GM19463 (cell line): ENCODE measurements around the gene DLEC1.
"Not testable (repeated sequence)": the region's sequence is repeated elsewhere in the genome, so short reads cannot be mapped to it uniquely, and the experiment has no call there.

Experiments used
- ATAC-seq: cut with Tn5 transposase; IDR thresholded peaks from one replicate; pipeline ENCODE4 v1.9.1; 2021; ENCODE audit warnings: mild to moderate bottlenecking, moderate library complexity; ENCODE audit not compliant: unreplicated experiment

Gene DLEC1

DNA sequence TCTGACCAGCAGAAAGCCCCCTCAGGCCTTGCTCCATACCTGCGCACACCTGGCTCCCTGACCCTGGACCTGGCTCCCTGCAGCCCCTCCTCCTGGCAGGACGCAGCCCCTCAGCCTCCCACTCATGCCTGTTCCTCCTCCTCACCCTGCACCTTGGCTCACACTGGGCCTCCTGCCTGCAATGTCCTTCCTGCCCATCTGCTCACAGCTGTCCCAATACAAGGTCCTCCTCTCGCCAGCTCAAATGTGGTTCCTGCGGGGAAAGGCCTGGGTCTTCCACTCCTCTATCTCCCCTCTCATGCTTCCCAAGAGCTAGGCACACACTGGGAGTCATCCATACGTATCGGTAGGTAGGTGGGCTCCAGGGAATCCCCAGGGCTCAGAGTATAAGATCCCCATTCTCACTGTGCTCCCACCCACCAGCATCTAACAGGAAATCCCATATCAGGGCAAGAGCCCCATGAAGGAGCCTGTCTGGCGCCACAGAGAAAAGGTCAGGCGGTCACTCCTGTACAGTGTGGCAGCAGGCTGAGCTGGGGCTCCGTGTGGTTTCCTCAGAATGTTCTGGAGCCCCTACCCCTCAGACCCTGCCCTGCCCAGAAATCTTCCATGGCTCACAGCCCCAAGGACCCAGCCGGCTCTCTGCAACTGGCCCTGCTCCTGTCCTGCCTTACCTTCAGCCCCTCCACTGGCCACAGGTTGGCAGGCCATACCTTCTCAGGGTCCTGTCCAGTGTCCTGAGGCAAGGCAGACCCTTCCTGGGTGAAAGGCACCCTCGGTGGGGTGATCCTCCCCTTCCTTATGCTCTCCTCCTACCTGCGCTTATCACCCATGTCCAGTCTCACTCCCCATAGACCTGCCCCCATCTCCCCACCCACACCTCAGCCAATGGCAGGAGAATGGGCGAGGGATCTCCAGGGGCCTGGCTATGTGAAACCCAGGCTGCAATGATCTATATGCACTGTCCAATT lies 20.4 kb upstream of the DLEC1 start:
- ATAC-seq = no peak

DNA sequence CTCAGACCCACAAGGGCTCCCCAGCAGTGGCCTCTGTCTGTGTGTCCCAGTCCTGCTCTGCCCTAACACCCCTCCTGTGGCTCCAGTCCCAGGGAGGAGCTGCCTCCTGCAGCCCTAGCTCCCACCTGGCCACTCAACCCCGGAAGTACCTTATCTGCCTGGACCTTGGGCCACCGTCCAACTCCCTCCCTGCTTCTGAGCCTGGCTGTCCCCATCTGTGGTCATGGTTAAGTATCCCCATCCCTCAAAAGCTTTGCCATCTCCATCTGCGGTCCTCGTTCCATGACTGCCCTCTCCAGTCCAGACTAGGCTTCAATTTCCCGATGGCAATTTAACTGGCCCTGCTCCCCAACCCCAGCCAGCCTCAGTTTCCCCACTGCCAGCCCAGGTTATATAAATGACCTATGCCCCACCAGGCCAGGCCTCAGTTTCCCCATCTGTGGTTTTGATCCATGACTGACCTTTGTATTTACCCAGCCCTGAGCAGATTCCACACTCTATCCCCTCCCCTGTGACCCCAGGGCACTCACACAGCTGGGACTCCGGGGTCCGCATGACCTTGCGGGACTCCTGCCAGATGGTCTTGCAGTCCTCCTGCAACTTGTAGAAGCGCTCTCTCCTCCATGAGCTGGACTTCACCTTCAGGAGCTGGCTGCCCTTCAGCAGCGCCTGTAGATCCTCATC lies 19.2 kb upstream of the DLEC1 start:
- no peak for ATAC-seq

DNA sequence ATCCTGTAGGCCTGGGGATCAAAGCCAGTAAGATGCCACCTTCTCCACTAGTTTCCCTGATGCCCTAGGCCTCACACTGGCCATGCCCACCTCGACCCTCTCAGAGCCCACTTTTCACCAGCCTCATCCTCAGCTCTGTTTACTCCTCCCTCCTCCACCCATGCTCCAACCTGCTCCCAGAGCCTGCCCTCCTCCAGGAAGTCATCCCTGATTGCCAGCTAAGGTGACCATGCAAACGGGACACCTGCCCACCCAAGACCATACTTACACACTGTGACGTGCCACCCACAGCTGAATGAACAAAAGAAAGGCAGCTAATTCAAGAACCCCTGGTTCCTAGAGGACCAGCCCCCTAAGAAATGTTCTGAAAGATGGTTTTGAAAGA lies 18.7 kb upstream of the DLEC1 start:
- ATAC-seq = no peak

DNA sequence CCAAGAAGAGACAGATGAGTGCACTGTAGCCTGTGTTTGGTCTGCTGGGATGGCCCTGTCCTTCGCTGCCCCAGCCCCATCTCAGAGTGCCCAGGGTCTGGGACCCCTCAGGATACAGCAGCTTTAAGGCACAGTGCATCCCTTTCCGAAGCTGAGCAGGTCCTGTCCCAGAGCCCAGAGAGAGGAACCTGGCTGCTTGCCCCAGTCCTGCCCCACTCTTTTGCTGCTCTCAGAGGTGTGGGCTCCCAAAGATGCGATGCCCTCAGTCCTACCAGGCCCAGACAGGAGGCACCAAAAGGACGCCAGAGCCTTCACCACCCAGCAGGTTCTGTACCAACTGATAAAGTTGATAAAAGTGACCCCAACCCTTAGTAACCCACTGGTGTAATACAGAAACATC lies 17.8 kb upstream of the DLEC1 start:
- no peak for ATAC-seq

DNA sequence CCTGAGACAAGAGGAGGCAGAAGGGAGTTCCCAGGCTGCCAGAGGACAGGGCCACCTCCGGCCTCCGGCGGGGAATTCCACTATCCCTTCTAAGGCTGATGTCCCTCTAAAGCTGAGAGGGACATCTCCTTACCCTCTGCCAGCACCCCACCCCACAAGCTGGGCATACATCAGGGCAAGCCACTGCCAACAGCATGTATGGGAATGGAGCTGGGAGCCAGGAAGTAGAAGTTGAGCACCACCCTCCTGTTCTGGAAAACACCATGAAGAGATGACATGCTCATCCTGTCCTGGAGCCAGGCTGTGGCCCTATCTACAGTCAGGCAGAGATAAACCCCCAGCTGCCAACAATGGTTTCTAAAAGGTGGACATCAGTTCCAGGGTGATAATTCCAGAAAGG lies 16.7 kb upstream of the DLEC1 start:
- no peak for ATAC-seq

DNA sequence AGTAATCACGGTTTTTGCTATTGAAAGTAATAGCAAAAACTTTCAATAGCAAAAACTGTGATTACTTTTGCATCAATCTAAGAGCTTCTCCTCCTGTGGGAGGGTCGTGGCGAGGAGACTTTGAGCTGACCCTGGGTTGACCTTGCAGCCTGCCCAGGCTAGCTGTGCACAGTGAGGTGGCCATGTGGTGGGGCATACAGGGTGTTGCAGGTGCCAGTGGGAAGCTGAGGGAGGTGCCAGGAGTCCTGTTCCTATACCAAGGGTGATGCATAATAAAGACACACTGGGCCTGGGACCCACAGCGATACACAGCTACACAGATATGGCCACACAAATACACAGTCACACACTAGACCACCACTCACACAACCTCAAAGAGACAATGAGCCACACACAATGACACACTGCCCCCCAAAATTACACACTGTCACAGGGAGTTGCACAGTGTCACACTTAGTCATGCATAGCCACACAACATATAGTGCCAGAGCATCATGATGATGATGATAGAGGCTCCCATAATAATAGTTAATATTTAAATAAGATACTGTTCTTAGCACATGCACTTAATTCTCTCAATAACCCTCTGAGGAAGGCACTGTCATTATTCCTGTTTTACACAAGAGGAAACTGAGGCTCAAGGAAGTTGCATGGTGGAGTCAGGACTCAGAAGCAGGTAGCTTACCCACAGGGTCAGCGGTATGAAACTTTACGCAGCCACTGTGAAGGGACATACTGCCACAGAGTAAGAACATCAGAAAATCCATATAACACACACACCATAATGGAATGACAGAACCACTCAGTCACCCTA lies 15.9 kb upstream of the DLEC1 start:
- no peak for ATAC-seq

DNA sequence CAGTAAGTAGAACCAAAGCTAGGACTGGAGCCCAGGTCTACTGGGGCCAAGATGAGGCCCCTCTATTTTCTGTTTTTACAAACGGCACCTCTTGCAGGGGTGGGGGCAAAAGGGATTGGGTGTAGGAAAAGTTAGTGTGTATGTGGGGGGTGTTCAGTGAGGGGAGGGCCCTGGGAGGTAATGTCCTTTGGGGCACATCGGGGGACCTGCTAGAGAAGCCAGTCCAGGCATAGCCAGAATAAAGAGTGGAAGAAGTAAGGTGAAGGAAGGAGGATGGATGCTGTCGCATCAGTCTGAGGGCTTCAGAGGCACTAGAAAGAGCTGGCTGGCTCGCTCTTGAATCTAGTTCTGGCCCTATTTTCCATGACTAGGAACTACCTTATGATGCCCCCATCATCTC lies 12.2 kb upstream of the DLEC1 start:
- no peak for ATAC-seq

DNA sequence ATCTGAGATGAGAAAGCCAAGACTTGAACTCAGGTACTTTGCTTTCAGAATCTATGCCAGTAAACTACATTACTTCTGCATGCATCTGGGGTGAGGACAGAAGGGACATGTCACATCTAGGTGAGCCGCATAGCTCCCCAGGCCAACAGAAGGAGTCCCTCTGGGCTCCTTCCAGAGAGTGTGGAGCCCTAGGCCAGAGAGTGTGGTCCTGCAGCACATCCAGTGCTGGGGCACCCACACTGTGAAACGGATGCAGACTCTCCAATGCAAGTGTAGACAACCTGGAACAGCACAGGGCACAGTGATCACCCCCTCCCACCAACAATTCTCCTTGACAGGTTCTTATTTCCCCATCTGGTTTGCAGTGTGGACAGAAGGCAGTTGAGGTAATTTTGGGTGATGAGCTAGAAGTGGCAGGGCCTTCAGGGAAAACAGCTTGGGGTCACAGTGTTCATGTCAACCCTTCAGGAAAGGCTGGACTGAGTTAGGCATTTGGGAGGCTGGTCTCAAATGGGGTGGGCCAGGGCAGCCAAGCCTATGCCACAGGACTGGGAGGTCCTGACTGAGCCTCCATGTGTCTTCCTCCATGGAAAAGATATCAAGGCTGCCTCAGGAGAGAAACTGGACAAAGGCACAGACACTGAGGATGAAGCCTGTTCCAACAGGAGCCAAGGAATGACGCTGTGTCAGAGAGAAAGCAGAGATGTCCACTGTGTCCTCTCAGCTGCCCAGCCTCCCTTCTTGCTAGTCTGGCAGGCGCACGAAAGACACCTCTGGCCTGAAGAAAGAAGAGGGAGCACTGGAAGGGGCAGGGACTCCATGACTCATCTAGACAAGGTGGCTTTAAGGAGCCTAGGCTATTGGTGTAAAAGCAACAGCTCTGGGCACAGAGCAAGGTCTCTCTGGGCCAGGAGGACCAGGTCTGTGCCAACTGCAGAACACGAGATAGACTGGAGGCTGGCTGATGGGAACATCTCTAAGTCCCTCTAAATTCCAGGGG lies 11.2 kb upstream of the DLEC1 start:
- ATAC-seq = no peak

DNA sequence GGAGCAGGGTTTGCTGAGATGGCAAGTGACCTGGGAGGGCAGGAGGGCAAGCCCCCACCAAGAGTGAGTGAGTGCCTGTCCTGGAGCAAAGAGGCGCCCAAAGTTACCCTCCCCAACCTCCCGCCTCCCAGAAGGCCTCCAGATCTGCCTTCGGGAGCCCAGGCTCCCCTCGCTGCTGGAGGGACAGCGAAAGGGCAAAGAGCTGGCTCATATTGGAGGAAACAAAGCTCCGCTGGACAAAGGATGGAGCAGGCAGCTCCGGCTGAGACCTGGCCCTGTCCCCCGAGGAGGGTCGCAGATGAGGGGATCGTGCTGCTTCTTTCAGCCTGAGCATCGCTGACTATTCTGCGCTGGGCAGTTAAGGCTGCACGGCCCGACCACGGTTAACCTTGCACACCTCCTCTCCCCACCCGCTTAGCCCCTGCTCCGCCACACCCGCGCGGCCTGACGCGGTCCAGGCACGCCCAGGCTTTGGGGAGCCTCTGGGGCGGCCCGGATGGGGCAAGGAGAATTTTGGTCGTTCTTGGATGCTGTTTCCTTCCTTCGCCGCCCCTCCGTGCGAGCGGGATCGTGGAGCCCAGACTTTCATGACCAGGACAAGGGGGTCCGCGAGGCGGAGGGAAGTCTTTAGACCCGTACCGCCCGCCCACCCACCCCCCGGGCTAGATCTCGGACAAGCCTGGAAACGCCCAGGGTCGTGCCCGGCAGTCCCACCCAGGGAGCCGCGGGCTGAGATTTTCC lies 10.2 kb upstream of the DLEC1 start:
- ATAC-seq = no peak

DNA sequence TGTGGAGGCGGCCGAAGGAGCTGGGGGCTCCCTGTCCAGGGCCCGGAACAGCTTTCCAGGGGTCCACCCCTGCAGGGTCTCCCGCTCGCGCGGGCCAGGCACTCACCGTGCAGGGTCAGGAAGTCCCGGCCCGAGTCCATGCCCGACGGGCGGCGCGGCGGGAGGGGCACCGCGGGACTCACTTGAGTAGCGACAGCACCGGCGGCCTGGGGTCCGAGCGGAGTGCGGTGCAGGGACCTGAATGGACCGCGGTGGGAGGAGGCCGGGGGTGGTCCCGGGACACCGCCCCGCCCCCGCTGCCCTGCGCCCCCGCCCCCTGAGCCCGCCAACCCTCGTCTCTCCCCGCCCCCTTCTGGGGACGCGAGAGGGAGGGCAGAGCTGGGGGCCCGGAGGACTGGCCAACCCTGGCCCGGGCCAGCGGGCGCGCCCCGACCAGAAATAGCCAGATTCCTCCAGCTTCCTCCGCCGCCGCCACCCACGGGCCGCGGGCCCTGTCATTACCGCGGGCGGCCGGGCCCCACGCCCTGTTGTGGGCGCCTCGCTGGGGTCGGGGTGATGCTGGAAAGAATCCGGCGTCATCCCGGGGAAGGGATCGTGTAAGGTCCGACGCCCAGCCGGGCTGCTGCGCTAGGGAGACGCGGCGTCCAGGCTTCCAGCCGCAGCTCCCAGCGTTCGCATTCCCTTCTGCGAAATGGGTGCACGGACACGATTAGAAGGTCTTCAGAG lies 9.4 kb upstream of the DLEC1 start, which contains the start of gene PLCD1:
PLCD1 (minus strand) TSS at position 243 of the 726 bp plus-strand sequence; CDS start at position 140, 103 bp downstream.
- ATAC-seq = no peak

DNA sequence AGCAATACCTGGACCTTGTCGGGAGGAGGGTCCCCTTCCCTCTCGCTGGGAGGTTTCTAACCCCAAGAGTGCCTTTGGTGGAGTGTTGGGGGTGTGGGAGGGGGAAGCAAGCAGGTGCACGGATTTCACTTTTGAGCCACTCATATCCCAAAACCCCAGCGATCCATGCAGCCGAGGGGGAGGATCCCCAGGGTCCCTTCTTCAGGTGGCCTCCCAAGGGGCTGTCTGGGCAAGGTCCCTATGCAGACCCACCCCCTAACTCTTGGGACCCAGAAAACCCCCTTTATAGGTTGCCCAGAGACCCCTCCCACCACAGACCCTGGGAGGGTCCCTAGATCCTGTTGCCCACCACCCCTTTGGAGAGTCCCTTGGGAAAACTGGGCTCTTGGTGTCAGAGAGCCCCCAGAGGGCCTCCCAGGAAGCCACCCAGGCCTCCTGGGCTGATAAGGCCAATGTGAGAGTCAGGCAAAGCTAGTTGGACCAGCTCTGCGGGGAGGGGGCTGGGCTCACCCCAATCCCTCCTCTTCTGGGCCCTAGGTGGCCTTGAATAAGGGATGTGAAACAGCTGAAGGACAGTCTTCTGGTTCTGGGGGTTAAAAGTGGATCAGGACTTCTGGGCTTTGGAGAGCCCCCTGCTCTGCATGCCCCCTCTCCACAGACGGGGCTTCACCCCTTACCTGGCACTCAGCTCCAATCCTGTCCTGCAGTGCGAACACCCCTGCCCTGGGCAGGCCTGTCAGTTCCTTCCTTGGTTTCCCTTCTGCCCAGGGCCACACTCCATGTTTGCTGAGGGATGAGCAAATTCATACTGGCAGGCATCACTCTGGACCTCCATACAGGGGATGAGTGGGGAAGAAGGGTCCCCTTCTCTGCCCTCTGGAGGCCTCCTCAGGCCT lies 8.6 kb upstream of the DLEC1 start:
- no peak for ATAC-seq

DNA sequence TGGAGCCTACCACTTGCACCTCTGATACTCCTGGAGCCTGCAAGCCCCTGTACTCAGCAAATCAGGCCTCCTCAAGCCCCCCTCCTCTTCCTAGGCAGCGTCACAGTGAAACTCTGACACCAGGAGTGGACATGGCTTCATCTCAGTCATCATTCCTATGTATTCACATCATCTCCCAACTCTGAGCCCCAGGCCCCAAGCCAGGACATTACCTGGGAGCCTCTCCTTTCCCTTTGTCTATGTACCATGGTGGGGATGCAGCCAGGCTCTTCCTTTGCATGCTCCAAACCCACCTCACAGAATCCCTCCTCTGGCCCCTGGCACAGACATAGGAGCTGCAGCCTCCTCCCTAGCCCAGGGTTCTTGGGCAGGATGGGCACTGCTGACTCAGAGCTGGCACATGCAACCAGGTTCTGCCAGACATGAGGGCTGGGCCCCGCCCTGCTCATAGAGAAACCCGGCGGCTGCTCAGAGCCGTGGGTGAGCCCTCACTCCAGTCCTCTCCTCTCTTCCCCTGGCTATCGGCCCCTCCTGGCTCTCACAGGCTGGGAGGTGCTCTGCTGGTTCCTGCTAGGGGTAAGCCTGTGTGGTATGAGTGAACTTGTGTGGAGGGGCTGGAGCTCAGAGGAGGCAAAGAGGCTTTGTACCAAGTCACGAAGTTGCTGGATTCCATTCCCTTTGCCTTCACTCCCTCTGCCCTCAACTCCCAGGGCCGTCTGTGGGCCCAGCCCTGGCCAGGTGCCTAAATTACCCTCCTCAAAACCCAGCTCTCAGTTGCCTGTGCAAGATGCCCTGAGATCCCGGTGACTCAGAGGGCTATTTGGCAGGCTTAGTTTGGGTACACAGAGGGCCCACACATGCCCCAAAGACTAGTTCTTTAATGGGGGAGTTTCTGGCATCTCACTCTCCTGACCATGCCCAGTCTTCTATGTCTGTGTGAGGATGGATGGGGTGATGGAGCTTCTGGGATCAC lies 7.7 kb upstream of the DLEC1 start:
- no peak for ATAC-seq

DNA sequence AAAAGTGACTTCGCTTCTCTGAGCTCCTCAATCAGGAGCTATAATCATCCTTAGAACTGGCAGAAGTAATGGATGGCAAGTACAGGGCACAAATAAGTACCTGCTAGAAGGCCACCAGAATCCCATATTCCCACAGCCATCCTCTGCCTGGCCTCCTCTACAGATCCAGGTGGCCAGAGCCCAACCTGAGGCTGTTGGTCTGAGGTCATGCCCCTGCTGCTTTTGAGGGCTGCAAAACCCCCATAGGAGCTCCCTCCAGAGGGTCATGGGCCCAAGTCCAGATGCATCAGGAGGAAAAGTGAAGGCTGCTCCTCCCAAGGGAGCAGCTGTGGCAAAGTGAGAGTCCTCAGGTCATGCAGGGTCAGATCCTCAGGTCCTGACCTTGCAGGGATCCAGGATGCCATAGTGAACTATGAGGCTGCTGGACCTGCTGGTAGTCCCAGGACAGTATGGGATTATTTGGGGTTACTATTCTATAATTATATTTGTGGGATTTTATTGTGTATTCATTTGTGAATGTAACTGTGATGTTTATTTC lies 6.6 kb upstream of the DLEC1 start:
- ATAC-seq = no peak

DNA sequence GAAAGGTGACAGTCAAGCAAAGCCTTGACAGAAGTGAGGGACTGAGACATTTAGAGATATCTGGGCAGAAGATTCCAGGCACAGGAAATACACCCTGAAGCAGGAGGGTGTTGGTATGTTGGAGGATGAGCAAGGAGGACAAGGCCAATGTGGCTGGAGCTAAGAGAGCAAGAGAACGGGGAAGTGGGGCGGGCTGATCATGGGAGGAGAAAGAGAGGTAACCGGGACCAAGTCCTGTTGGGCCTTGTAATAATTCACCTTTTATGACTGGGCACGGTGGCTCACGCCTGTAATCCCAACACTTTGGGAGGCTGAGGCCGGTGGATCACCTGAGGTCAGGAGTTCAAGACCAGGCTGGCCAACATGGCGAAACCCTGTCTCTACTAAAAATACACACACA lies 5.4 kb upstream of the DLEC1 start:
- ATAC-seq = not testable (repeated sequence)

DNA sequence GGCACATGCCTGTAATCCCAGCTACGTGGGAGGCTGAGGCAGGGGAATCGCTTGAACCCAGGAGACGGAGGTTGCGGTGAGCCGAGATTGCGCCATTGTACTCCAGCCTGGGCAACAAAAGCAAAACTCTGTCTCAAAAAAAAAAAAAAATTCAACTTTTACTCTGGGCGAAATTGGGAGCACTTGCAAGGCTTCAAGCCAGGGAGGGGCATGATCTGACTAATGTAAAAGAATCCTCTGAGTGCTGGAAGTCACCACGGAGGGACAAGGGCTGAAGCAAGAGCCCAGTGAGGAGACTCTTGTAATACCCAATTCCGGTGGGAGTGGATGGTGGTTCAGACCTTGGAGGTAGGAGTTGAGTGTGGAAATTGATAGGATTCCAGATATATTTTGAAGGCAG lies 4.7 kb upstream of the DLEC1 start:
- ATAC-seq = not testable (repeated sequence)

DNA sequence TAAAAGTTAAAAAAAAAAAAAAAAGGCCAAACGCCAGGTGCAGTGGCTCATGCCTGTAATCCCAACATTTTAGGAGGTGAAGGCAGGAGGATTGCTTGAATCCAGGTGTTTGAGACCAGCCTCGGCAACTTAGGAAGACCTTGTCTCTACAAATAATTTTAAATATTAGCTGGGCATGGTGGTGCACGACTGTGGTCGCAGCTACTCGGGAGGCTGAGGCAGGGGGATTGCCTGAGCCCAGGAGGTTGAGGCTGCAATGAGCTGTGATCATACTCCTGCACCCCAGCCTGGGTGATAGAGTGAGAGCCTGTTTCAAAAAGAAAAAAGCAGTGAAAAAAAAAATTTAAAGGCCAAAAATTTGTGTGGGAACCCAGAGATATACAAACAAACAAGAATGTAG lies 2.7 kb upstream of the DLEC1 start:
- no peak for ATAC-seq
